WERI-Rb-1 (cell line): Measurements from ENCODE around the gene ROBO2.
A peak's percentile ranks its signal among the peaks of the same experiment; 100 is the strongest.

ENCODE experiments used
- DNase-seq: peaks from one replicate; pipeline ENCODE4 v3.0.0-alpha.2; 2020
- H3K27ac ChIP-seq: fragments of 250-450 bp; sonication (Bioruptor Pico); 2 replicates; pipeline ENCODE4 v1.5.1; 2020; ENCODE audit warnings: mild to moderate bottlenecking, moderate library complexity
- H3K27me3 ChIP-seq: fragments of 250-450 bp; sonication (Bioruptor Pico); 2 replicates; pipeline ENCODE4 v1.5.1; 2021; ENCODE audit warnings: mild to moderate bottlenecking, low read depth, moderate library complexity; ENCODE audit not compliant: insufficient read depth, severe bottlenecking
- H3K36me3 ChIP-seq: fragments of 250-450 bp; sonication (Bioruptor Pico); 2 replicates; pipeline ENCODE4 v1.5.1; 2020; ENCODE audit warnings: mild to moderate bottlenecking, moderate library complexity
- H3K4me3 ChIP-seq: 2 replicates; pipeline ENCODE4 v1.5.1; 2011; ENCODE audit warnings: low read depth, mild to moderate bottlenecking, control low read depth, low read length
- H3K9me3 ChIP-seq: fragments of 250-450 bp; sonication (Bioruptor Pico); 2 replicates; pipeline ENCODE4 v1.5.1; 2021; ENCODE audit warnings: mild to moderate bottlenecking, moderate library complexity; ENCODE audit not compliant: severe bottlenecking
- CTCF ChIP-seq: IDR thresholded peaks from 2 replicates; pipeline ENCODE4 v1.5.1; 2011; ENCODE audit warnings: low read depth, mild to moderate bottlenecking, control low read depth, inconsistent platforms, low read length

The ROBO2 gene

GRCh38 chr3:77042882-77043281 lies 3.0 kb downstream of the ROBO2 start:
- DNase-seq = no peak
- H3K27ac ChIP-seq = peak overlapping the region; percentile 60
- no peaks in the 10 kb centered on the region for H3K27me3 ChIP-seq
- peaks cover 3% of the 10 kb centered on the region for H3K9me3 ChIP-seq
- TF ChIP-seq CTCF = peak; percentile 39
- H3K36me3 ChIP-seq = no peaks in the 10 kb centered on the region
- peak overlapping the region; percentile 82 for H3K4me3 ChIP-seq

GRCh38 chr3:77045686-77046085 lies 5.8 kb downstream of the ROBO2 start:
- H3K9me3 ChIP-seq = peaks cover 3% of the 10 kb centered on the region
- no peak for DNase-seq
- TF ChIP-seq CTCF = no peak
- no peaks in the 10 kb centered on the region for H3K36me3 ChIP-seq
- H3K27ac ChIP-seq = no peak overlapping the region
- H3K27me3 ChIP-seq = no peaks in the 10 kb centered on the region
- no peak overlapping the region for H3K4me3 ChIP-seq

GRCh38 chr3:77048186-77048585 lies 8.3 kb downstream of the ROBO2 start:
- H3K36me3 ChIP-seq = no peaks in the 10 kb centered on the region
- H3K9me3 ChIP-seq = peaks cover 3% of the 10 kb centered on the region
- H3K27me3 ChIP-seq = no peaks in the 10 kb centered on the region
- H3K27ac ChIP-seq = no peak overlapping the region
- no peak for TF ChIP-seq CTCF
- no peak for DNase-seq
- no peak overlapping the region for H3K4me3 ChIP-seq

GRCh38 chr3:77051591-77051990 lies 11.7 kb downstream of the ROBO2 start:
- no peak for TF ChIP-seq CTCF
- no peaks in the 10 kb centered on the region for H3K36me3 ChIP-seq
- no peak overlapping the region for H3K4me3 ChIP-seq
- no peaks in the 10 kb centered on the region for H3K27me3 ChIP-seq
- no peak overlapping the region for H3K27ac ChIP-seq
- no peaks in the 10 kb centered on the region for H3K9me3 ChIP-seq
- DNase-seq = no peak

GRCh38 chr3:77052051-77052501 lies 12.2 kb downstream of the ROBO2 start:
- Histone ChIP-seq H3K36me3 (no peaks in the 10 kb centered on the region), H3K4me3 (no peak overlapping the region), H3K27me3 (no peaks in the 10 kb centered on the region), H3K27ac (no peak overlapping the region), H3K9me3 (no peaks in the 10 kb centered on the region)
- no peak for DNase-seq
- TF ChIP-seq CTCF = no peak
